ENCODE data around the gene ITGB2. TPM values are rescaled to one million over a fixed set of nuclear protein-coding genes. Genes with fewer than 3 reads are reported as not detected.

ITGB2 gene
- total RNA-seq, 1 donor from 2014 or later: not detected

DNA sequence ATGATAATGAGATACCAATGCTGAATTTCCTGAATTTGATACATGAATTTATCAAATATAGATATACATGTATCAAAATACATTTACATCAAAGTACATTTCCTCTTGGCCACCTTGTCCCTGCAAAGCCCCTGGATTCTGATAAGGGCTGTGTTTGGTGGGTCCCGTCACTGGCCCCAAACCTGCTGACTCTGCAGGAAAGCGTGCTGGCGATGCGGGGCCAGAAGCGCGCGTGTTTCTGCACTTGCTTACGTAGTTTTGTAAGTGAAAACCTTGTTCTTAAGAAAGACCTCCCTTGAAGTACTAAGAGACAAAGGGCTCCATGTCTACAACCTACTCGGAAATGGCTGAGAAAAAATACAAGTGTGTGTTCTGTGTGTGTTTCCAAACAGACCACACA lies 11.0 kb downstream of the ITGB2 start:
- Mint-ChIP-seq H3K4me3 (no peak overlapping the region), H3K9me3 (no peaks in the 10 kb centered on the region), H3K27ac (no peak overlapping the region), H3K27me3 (ENCODE audit: insufficient read depth, low read depth) (peaks cover 6% of the 10 kb centered on the region), H3K4me1 (peaks cover 7% of the 10 kb centered on the region), H3K36me3 (no peaks in the 10 kb centered on the region)
- Histone ChIP-seq H3K4me1 (peaks cover 13% of the 10 kb centered on the region), H3K27me3 (no peaks in the 10 kb centered on the region), H2AFZ (replicated peaks) (no peak overlapping the region), H3K27ac (no peak overlapping the region), H3K79me2 (ENCODE audit: low read depth) (no peaks in the 10 kb centered on the region), H3K4me3 (no peak overlapping the region), H4K20me1 (ENCODE audit: low read depth) (no peaks in the 10 kb centered on the region), H3K36me3 (no peaks in the 10 kb centered on the region), H3F3A (ENCODE audit: low read depth) (no peaks in the 10 kb centered on the region), H3K9me3 (ENCODE audit: low read depth) (no peaks in the 10 kb centered on the region), H3K9ac (no peak overlapping the region), H3K4me2 (no peak overlapping the region)
- TF ChIP-seq EZH2 (IDR thresholded peaks at IDR 0.05): no peak
- TF ChIP-seq, protein P1, sequence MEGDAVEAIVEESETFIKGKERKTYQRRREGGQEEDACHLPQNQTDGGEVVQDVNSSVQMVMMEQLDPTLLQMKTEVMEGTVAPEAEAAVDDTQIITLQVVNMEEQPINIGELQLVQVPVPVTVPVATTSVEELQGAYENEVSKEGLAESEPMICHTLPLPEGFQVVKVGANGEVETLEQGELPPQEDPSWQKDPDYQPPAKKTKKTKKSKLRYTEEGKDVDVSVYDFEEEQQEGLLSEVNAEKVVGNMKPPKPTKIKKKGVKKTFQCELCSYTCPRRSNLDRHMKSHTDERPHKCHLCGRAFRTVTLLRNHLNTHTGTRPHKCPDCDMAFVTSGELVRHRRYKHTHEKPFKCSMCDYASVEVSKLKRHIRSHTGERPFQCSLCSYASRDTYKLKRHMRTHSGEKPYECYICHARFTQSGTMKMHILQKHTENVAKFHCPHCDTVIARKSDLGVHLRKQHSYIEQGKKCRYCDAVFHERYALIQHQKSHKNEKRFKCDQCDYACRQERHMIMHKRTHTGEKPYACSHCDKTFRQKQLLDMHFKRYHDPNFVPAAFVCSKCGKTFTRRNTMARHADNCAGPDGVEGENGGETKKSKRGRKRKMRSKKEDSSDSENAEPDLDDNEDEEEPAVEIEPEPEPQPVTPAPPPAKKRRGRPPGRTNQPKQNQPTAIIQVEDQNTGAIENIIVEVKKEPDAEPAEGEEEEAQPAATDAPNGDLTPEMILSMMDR (IDR thresholded peaks at IDR 0.05): no peak
- TF ChIP-seq EZH2phosphoT487 (IDR thresholded peaks at IDR 0.05): no peak
- DNase-seq (ENCODE audit: low spot score): no peak

DNA sequence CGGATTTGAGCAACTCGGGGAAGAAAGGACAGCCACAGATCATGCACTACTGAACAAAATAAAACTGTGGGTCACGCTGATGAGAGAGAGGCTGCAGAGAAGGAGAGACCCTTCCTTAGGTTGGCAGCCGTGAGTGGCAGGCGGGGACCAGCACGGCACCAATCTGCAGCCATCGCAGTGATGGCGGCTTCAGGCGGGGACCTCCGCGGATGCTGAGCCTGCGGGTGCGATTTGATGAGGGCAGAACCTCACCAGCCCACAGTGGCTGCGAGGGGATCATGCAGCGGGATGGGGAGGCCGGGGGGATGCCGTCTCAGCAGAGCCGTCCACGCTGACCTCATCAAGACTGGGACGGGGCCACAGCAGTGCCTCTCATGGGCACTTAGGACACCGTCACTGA lies 11.8 kb downstream of the ITGB2 start:
- peaks cover 13% of the 10 kb centered on the region for H3K4me1 ChIP-seq
- H3K9me3 ChIP-seq (ENCODE audit: low read depth): no peaks in the 10 kb centered on the region
- no peaks in the 10 kb centered on the region for H4K20me1 ChIP-seq (ENCODE audit: low read depth)
- H3K79me2 ChIP-seq (ENCODE audit: low read depth): no peaks in the 10 kb centered on the region
- TF ChIP-seq, protein P1 (IDR thresholded peaks at IDR 0.05): no peak
- TF ChIP-seq EZH2 (IDR thresholded peaks at IDR 0.05) (no peak), EZH2phosphoT487 (IDR thresholded peaks at IDR 0.05) (no peak)
- H3K9ac ChIP-seq: no peak overlapping the region
- H3K4me3 Mint-ChIP-seq: no peak overlapping the region
- H3K27ac Mint-ChIP-seq: no peak overlapping the region
- no peak for DNase-seq (ENCODE audit: low spot score)
- H2AFZ ChIP-seq (replicated peaks): no peak overlapping the region
- no peaks in the 10 kb centered on the region for H3K9me3 Mint-ChIP-seq
- no peaks in the 10 kb centered on the region for H3K36me3 ChIP-seq
- peaks cover 12% of the 10 kb centered on the region for H3K27me3 Mint-ChIP-seq (ENCODE audit: insufficient read depth, low read depth)
- H3K4me1 Mint-ChIP-seq: peaks cover 10% of the 10 kb centered on the region
- no peaks in the 10 kb centered on the region for H3F3A ChIP-seq (ENCODE audit: low read depth)
- no peak overlapping the region for H3K4me3 ChIP-seq
- H3K27me3 ChIP-seq: no peaks in the 10 kb centered on the region
- H3K4me2 ChIP-seq: no peak overlapping the region
- no peak overlapping the region for H3K27ac ChIP-seq
- no peaks in the 10 kb centered on the region for H3K36me3 Mint-ChIP-seq

DNA sequence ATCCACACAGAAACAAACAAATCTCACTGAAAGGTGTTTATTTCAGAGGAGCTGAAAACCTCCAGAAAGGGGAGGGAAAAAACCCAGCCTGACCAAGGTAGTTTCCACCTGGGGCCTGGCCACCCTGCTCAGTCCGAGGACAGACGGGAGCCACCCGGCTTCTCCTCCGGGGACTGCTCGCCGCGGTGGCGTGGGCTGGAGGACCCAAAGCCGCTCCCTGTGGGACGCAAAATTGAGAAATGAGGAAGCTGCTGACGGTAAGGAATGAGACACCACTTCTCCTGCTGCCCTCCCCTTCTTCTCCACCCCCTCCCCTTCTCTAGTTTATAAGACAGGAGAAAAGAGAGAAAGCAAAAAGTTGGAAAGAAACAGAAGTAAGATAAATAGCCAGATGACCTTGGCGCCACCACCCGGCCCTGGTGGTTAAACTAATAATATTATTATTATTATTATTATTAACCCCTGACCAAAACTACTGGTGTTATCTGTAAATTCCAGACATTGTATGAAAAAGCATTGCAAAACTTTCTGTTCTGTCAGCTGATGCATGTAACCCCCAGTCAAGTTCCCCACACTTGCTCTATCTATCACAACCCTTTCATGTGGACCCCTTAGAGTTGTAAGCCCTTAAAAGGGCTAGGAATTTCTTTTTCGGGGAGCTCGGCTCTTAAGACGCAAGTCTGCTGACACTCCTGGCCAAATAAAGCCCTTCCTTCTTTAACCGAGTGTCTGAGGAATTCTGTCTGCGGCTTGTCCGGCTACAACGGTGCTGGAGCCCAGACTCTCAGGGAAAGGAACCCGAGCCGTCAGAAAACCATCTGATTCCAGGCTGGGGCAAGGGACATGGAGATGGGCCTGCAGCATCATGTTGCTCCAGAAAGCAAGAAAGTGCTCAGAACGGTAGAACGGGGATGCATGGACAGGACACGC lies 12.5 kb downstream of the ITGB2 start:
- Mint-ChIP-seq H3K27ac (no peak overlapping the region), H3K27me3 (ENCODE audit: insufficient read depth, low read depth) (peaks cover 12% of the 10 kb centered on the region), H3K36me3 (no peaks in the 10 kb centered on the region), H3K9me3 (no peaks in the 10 kb centered on the region), H3K4me3 (no peak overlapping the region), H3K4me1 (peaks cover 10% of the 10 kb centered on the region)
- DNase-seq (ENCODE audit: low spot score): no peak
- Histone ChIP-seq H4K20me1 (ENCODE audit: low read depth) (no peaks in the 10 kb centered on the region), H3K27ac (no peak overlapping the region), H3K4me1 (peaks cover 13% of the 10 kb centered on the region), H3K36me3 (no peaks in the 10 kb centered on the region), H2AFZ (replicated peaks) (no peak overlapping the region), H3K4me2 (no peak overlapping the region), H3K27me3 (no peaks in the 10 kb centered on the region), H3F3A (ENCODE audit: low read depth) (no peaks in the 10 kb centered on the region), H3K79me2 (ENCODE audit: low read depth) (no peaks in the 10 kb centered on the region), H3K9me3 (ENCODE audit: low read depth) (no peaks in the 10 kb centered on the region), H3K4me3 (no peak overlapping the region), H3K9ac (no peak overlapping the region)
- TF ChIP-seq, protein P1 (IDR thresholded peaks at IDR 0.05): no peak
- TF ChIP-seq EZH2 (IDR thresholded peaks at IDR 0.05) (no peak), EZH2phosphoT487 (IDR thresholded peaks at IDR 0.05) (no peak)

Measured in neural progenitor cell (in vitro differentiated cells).